Ishikawa (cell line): ENCODE measurements around the gene XXYLT1.

Experiments used
- CEBPB ChIP-seq: IDR thresholded peaks from 2 replicates; pipeline ENCODE4 v1.6.1; 2012
- CREB1 ChIP-seq: IDR thresholded peaks from 2 replicates; pipeline ENCODE4 v1.6.1; 2012; ENCODE audit warnings: low read depth
- EGR1 ChIP-seq: IDR thresholded peaks from 2 replicates; pipeline ENCODE4 v1.6.1; 2012
- EP300 ChIP-seq: IDR thresholded peaks from 2 replicates; pipeline ENCODE4 v1.6.1; 2012; ENCODE audit warnings: borderline replicate concordance
- FOXM1 ChIP-seq: IDR thresholded peaks from 2 replicates; pipeline ENCODE4 v1.6.1; 2012; ENCODE audit warnings: low read depth, borderline replicate concordance
- MAX ChIP-seq: IDR thresholded peaks from 2 replicates; pipeline ENCODE4 v1.6.1; 2012
- NFIC ChIP-seq: IDR thresholded peaks from 2 replicates; pipeline ENCODE4 v1.6.1; 2012
- RAD21 ChIP-seq: IDR thresholded peaks from 2 replicates; pipeline ENCODE4 v1.6.1; 2012; ENCODE audit warnings: low read depth
- TAF1 ChIP-seq: IDR thresholded peaks from 2 replicates; pipeline ENCODE4 v1.6.1; 2012; ENCODE audit warnings: low read depth, mild to moderate bottlenecking
- TCF12 ChIP-seq: IDR thresholded peaks from 2 replicates; pipeline ENCODE4 v1.6.1; 2012; ENCODE audit warnings: low read depth
- TEAD4 ChIP-seq: IDR thresholded peaks from 2 replicates; pipeline ENCODE4 v1.6.1; 2012
- USF1 ChIP-seq: IDR thresholded peaks from 2 replicates; pipeline ENCODE4 v1.6.1; 2012
- YY1 ChIP-seq: IDR thresholded peaks from 2 replicates; pipeline ENCODE4 v1.6.1; 2012; ENCODE audit warnings: low read depth
- ZBTB7A ChIP-seq: IDR thresholded peaks from 2 replicates; pipeline ENCODE4 v1.6.1; 2012; ENCODE audit warnings: low read depth
- TF ChIP-seq, protein P1 (sequence below): IDR thresholded peaks from 2 replicates; pipeline ENCODE4 v1.6.1; 2012; ENCODE audit warnings: low read depth, mild to moderate bottlenecking

XXYLT1 gene

DNA sequence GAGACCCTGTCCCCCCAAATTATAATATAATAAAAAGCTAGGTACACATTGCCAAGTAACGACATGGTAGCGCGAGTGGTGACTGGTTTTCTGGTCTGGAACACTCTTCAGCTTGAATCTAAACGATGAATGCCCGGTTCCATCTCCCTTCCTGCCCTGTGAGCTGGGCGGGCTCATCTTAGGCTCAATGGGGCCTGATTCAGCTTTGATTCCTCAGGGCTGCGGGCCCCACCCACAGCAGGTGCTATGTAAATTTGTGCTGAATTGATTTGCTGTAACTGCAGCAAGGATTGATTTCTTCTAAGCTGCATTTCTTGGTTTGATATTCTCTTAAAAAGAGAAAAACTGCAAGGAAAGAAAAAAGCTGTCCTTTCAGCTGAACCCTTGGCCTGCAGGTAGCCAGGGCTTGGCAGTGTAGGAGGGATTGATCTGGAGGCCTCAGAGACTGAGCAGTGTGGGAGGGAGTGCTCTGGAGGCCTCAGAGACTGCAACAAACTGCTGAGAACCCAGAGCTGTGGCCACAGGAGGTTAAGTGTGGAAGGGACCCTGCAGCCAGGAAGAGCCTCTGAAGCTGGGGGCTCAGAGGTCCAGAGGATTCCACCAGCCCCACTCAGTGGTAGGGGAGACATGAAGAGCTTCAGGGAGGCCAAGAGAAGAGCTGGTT, 231.6 kb downstream of the XXYLT1 start:
- no peak for TF ChIP-seq USF1
- no peak for TF ChIP-seq EGR1
- TF ChIP-seq TEAD4: no peak
- no peak for TF ChIP-seq MAX
- TF ChIP-seq YY1: no peak
- TF ChIP-seq FOXM1: no peak
- TF ChIP-seq RAD21: no peak
- TF ChIP-seq NFIC: no peak
- no peak for TF ChIP-seq TCF12
- no peak for TF ChIP-seq CEBPB
- no peak for TF ChIP-seq ZBTB7A
- TF ChIP-seq CREB1: no peak
- TF ChIP-seq EP300: no peak
- no peak for TF ChIP-seq TAF1
- TF ChIP-seq, protein P1, sequence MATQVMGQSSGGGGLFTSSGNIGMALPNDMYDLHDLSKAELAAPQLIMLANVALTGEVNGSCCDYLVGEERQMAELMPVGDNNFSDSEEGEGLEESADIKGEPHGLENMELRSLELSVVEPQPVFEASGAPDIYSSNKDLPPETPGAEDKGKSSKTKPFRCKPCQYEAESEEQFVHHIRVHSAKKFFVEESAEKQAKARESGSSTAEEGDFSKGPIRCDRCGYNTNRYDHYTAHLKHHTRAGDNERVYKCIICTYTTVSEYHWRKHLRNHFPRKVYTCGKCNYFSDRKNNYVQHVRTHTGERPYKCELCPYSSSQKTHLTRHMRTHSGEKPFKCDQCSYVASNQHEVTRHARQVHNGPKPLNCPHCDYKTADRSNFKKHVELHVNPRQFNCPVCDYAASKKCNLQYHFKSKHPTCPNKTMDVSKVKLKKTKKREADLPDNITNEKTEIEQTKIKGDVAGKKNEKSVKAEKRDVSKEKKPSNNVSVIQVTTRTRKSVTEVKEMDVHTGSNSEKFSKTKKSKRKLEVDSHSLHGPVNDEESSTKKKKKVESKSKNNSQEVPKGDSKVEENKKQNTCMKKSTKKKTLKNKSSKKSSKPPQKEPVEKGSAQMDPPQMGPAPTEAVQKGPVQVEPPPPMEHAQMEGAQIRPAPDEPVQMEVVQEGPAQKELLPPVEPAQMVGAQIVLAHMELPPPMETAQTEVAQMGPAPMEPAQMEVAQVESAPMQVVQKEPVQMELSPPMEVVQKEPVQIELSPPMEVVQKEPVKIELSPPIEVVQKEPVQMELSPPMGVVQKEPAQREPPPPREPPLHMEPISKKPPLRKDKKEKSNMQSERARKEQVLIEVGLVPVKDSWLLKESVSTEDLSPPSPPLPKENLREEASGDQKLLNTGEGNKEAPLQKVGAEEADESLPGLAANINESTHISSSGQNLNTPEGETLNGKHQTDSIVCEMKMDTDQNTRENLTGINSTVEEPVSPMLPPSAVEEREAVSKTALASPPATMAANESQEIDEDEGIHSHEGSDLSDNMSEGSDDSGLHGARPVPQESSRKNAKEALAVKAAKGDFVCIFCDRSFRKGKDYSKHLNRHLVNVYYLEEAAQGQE: no peak

DNA sequence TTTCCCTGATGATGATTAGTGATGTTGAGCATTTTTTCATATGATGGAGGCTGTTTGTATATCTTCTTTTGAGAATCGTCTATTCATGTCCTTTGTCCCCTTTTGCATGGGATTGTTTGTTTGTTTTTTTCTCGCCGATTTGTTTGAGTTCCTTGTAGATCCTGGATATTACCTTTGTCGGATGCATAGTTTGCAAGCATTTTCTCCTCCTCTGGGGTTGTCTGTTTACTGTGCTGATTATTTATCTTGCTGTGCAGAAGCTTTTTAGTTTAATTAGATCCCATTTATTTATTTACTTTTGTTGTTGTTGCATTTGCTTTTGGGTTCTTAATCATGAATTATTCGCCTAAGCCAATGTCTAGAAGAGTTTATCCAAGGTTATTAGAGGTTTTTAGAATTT, 232.8 kb downstream of the XXYLT1 start:
- TF ChIP-seq MAX: no peak
- TF ChIP-seq TEAD4: no peak
- no peak for TF ChIP-seq CREB1
- TF ChIP-seq USF1: no peak
- no peak for TF ChIP-seq TAF1
- TF ChIP-seq, protein P1: no peak
- TF ChIP-seq EGR1: no peak
- TF ChIP-seq RAD21: no peak
- TF ChIP-seq ZBTB7A: no peak
- TF ChIP-seq NFIC: no peak
- TF ChIP-seq EP300: no peak
- no peak for TF ChIP-seq CEBPB

DNA sequence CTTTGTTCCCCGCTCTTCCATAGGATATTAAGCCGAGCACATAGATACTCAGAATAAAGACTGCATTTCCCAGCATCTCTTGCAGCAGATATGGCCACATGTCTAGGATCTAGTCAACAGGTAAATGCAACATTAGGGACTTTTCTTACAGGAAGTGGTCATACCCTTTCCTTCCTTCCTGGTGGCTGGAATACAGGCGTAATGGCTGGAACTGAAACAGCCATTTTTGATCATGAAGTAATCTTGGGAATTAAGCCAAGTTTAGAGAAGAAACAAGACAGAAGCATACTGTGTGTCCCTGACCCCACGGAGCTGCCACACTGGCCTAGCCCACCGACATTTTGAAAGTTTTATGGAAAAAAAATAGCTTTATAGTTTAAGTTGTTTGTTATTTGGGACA, 234.0 kb downstream of the XXYLT1 start:
- TF ChIP-seq MAX (0 out of 2 replicates have a peak, but pooled peaks have one; percentile 21), USF1 (peak; percentile 47; the same call in 1 of the 2 replicates), RAD21 (no peak), NFIC (peak; percentile 57)

GRCh38 chr3:195036574-195036973, 234.4 kb downstream of the XXYLT1 start:
- TF ChIP-seq, protein P1: no peak
- TF ChIP-seq EP300 (no peak), ZBTB7A (peak; percentile 60; the same call in 1 of the 2 replicates), MAX (no peak), FOXM1 (no peak), EGR1 (no peak)
